Kidney (tissue), 14 donors: Measurements from ENCODE around the gene RALGDS. TPM values are rescaled to one million over a fixed set of nuclear protein-coding genes. Genes with fewer than 3 reads are reported as not detected.
A peak's percentile ranks its signal among the peaks of the same experiment; 100 is the strongest.

Experiments used
- DNase-seq, 5 donors: peaks; one replicate each; pipeline ENCODE4 v3.0.0-alpha.2; 2013 to 2020
- FAIRE-seq: peaks from 2 replicates; lab custom pipeline; 2012; peaks lifted over from hg19 to GRCh38; lab: Jason Lieb, UNC
- H3K27ac ChIP-seq, 2 donors: one replicate each; pipeline ENCODE4 v1.7.0; 2013; ENCODE audit warnings: low read depth in 2 of 2, low read length in 2 of 2, inconsistent platforms in 1 of 2
- H3K27me3 ChIP-seq: one replicate; pipeline ENCODE4 v1.7.1; 2013; ENCODE audit warnings: low read length, inconsistent platforms; ENCODE audit not compliant: control insufficient read depth, insufficient read depth
- H3K36me3 ChIP-seq, 3 donors: one replicate each; pipeline versions ENCODE4 v1.7.0 to v1.7.1; 2013; ENCODE audit warnings: low read length in 3 of 3, control low read depth in 1 of 3, inconsistent platforms in 1 of 3; ENCODE audit not compliant: insufficient read depth in 3 of 3, control insufficient read depth in 2 of 3
- H3K4me1 ChIP-seq, 3 donors: one replicate each; pipeline versions ENCODE4 v1.7.0 to v1.7.1; 2013; ENCODE audit warnings: low read length in 3 of 3, inconsistent platforms in 1 of 3, low read depth in 1 of 3; ENCODE audit not compliant: control insufficient read depth in 2 of 3, insufficient read depth in 2 of 3
- H3K4me3 ChIP-seq, 3 donors: one replicate each; pipeline versions ENCODE4 v1.7.0 to v1.8.1; 2013; ENCODE audit warnings: low read length in 3 of 3, control low read depth in 1 of 3, inconsistent platforms in 1 of 3
- H3K9ac ChIP-seq, 3 donors: one replicate each; pipeline versions ENCODE4 v1.7.0 to v1.7.1; 2013; ENCODE audit warnings: low read length in 3 of 3, control low read depth in 1 of 3, inconsistent platforms in 1 of 3
- H3K9me3 ChIP-seq, 3 donors: one replicate each; pipeline versions ENCODE4 v1.7.0 to v1.7.1; 2013; ENCODE audit warnings: low read length in 3 of 3, control low read depth in 1 of 3, inconsistent platforms in 1 of 3; ENCODE audit not compliant: control insufficient read depth in 2 of 3, insufficient read depth in 1 of 3
- intact Hi-C: fragments of 100-400 bp; cut with DNase I; formaldehyde crosslinking; loops from one replicate; pipeline ENCODE4 v1.11.1; 2022
- polyA plus RNA-seq: library from polyadenylated mRNA; stranded (reverse); fragments of 350-450 nt; fragmentation: Illumina TruSeq; extraction: RNeasy Lipid Tissue Mini Kit (QIAGEN cat#74804); gene quantifications from one replicate; pipeline ENCODE4 v1.2.3, GENCODE V29; 2014; ENCODE audit warnings: low read depth, low replicate concordance; ENCODE audit not compliant: insufficient read depth
- total RNA-seq: library from RNA; stranded (reverse); fragmentation: NEBNext Ultra II Directional; extraction: Animal tissue kit (Norgen Biotek cat#: 25700); gene quantifications from one replicate; pipeline ENCODE4 v1.2.1, GENCODE V29; 2021
- TF ChIP-seq, protein P1 (sequence below): IDR thresholded peaks from 3 replicates; pipeline ENCODE4 v1.5.1; 2012; ENCODE audit warnings: mild to moderate bottlenecking, moderate library complexity, borderline replicate concordance; ENCODE audit not compliant: insufficient read depth; ENCODE audit errors: extremely low read depth
- donor health status: control.
- donor health status: control.
- donor health status: control.
- donor health status: control.
- donor health status: control.
- donor health status: DM: yes; HTN: yes; CAD: no.
- donor health status: Normal renal cell carcinoma (clear cell type).

Gene RALGDS
- total and polyA plus RNA-seq, 2 donors from 2014 or later = 13.0 to 43.3 TPM

DNA sequence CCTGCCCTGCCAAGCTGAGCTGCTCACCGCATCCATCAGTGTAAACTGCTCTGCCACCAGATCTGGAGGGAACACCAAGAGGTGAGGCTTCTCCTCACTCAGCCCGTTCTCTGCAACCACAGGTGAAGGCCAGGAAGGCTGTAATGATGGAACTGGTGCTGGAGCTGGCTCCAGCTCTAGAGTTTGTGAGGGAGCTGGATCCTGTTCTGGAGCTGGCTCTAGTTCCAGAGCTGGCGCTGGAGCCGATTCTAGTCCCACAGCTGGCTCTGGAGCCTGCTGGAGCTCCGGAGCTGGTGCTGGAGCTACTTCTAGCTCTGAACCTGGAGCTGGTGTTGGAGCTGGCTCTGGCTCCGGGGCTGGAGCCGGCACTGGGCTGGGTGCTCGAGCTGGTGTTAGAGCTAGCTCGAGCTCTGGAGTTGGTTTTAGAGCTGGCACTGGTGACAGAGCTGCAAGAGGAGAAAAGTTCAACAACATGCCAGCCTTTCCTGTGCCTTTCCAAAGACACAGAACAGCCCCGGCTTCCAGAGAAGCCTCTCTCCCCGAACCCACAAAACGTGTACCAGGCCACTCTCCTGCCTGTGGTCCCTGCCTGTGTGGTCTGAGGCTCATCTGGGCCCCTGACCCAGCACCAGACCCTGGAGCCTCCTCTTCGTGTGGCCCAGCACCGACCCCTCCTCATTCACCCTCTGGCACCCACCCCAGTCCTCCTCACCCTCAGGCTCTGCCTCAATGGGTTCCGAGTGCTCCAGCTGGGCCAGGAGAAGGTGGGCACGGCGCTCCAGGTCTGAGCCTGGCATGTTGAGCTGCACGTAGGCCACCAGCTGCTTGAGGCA lies 12.9 kb downstream of the RALGDS start:
- H3K9ac ChIP-seq = no peak overlapping the region
- intact Hi-C loops = no loop called here
- FAIRE-seq = no peak
- H3K27me3 ChIP-seq = no peaks in the 10 kb centered on the region
- TF ChIP-seq, protein P1, sequence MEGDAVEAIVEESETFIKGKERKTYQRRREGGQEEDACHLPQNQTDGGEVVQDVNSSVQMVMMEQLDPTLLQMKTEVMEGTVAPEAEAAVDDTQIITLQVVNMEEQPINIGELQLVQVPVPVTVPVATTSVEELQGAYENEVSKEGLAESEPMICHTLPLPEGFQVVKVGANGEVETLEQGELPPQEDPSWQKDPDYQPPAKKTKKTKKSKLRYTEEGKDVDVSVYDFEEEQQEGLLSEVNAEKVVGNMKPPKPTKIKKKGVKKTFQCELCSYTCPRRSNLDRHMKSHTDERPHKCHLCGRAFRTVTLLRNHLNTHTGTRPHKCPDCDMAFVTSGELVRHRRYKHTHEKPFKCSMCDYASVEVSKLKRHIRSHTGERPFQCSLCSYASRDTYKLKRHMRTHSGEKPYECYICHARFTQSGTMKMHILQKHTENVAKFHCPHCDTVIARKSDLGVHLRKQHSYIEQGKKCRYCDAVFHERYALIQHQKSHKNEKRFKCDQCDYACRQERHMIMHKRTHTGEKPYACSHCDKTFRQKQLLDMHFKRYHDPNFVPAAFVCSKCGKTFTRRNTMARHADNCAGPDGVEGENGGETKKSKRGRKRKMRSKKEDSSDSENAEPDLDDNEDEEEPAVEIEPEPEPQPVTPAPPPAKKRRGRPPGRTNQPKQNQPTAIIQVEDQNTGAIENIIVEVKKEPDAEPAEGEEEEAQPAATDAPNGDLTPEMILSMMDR = no peak
- H3K4me1 ChIP-seq = peaks cover 0 to 9% (median 6%) of the 10 kb centered on the region in 3 donors
- H3K4me3 ChIP-seq = no peak overlapping the region
- peak in 2 of 5 donors; percentile 15 to 68 for DNase-seq
- no peak overlapping the region for H3K27ac ChIP-seq
- no peaks in the 10 kb centered on the region for H3K9me3 ChIP-seq
- H3K36me3 ChIP-seq = peaks cover 0 to 30% (median 15%) of the 10 kb centered on the region in 3 donors

DNA sequence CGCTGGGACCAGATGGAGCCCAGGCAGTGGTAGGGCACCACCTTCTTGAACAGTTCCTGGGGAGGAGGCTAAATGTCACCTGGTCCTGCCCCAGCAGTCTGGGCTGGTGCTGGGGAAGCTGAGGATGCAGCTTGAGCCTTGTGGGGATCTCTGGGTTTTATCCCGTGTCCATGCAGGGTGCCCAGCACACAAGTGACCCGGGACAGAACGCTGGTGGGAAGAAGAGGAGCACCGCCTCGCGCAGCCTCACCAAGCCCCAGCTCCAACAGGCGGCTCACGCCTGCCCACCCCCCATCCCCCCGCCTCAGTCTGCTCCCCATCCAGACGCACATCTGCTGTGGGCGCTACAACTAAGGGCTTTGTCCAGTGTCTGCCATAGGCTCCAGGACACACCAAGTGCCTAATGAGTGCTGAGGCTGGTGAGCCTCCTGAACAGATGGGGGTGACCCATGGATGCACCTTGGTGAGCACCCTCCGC lies 13.8 kb downstream of the RALGDS start:
- no peak overlapping the region for H3K27ac ChIP-seq
- no peak for FAIRE-seq

DNA sequence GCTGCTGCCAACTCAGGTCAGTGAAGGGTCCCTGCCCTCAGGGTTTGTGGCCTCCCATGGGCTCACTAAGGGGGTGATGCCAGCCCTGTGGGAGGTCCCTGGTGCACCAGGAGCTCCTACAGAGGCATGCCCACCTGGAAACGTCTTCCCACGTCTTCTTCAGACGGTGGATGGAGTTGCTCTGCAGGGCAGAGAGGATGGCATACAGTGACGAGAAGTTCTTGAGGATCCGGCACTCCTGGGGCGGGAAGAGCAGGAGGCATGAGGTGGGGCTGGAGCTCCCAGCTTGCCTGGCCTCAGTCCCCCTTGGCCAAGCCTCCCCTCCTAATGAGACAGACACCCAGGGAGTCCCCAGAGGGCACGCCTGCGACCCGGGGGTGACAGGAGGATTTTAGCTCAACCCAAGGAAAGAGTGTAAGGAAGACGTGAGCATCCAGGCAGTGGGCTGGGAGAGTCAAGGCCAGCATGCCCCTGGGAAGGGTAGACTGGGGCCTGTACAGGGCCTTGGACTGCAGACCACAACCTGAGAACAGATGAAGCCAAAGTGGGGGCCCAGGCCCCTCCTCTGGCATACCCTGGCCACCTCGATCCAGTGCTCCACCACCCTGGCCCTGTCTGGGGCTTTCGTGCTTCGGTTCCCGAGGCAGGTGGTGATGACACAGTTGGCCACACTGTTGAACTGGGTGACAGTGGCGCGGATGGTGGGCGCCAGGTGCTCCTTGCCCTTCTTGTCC lies 14.4 kb downstream of the RALGDS start:
- H3K4me3 ChIP-seq = no peak overlapping the region
- no peaks in the 10 kb centered on the region for H3K27me3 ChIP-seq
- peaks cover 0 to 43% (median 22%) of the 10 kb centered on the region in 3 donors for H3K36me3 ChIP-seq
- TF ChIP-seq, protein P1 = no peak
- peak in 2 of 5 donors; percentile 20 to 57 for DNase-seq
- intact Hi-C loops = no loop called here
- no peaks in the 10 kb centered on the region for H3K9me3 ChIP-seq
- H3K9ac ChIP-seq = no peak overlapping the region
- H3K4me1 ChIP-seq = no peaks in the 10 kb centered on the region
- H3K27ac ChIP-seq = no peak overlapping the region
- FAIRE-seq = no peak

More for the DNA sequence above, 13.8 kb downstream of the RALGDS start:
- Histone ChIP-seq H3K4me1 (peaks cover 0 to under 1% (median 0%) of the 10 kb centered on the region in 3 donors), H3K9me3 (no peaks in the 10 kb centered on the region), H3K27me3 (no peaks in the 10 kb centered on the region), H3K9ac (no peak overlapping the region), H3K36me3 (peaks cover 0 to 37% (median 16%) of the 10 kb centered on the region in 3 donors), H3K4me3 (no peak overlapping the region)
- DNase-seq = peak in 2 of 5 donors; percentile 22 to 57
- intact Hi-C loops = no loop called here
- TF ChIP-seq, protein P1 = no peak
